ENCODE measurements around the gene MCEMP1.

GRCh38 chr19:7706955-7707456 lies 30.1 kb downstream of the MCEMP1 start:
- no peak for TF ChIP-seq CTCF (IDR thresholded peaks at IDR 0.05)
- TF ChIP-seq POLR2A (IDR thresholded peaks at IDR 0.05), result no peak

All from esophagus squamous epithelium (tissue), 4 donors.